GM10248 (cell line): Measurements from ENCODE around the gene HDAC9.

Experiments
- CTCF ChIA-PET: fragments of 300-600 bp; sonication (Branson Sonifier 250); formaldehyde crosslinking; extraction: SDS; loops from one replicate; lab custom pipeline; 2021; ENCODE audit warnings: antibody characterized with exemption; lab: Yijun Ruan, JAX
- POLR2A ChIA-PET: fragments of 350-650 bp; sonication (Branson Sonifier 250); formaldehyde crosslinking; extraction: SDS; loops from one replicate; lab custom pipeline; 2020; ENCODE audit warnings: antibody characterized with exemption; lab: Yijun Ruan, JAX
- DNase-seq: peaks from one replicate; pipeline ENCODE4 v3.0.0; 2012; ENCODE audit errors: extremely low spot score
- CTCF ChIP-seq: IDR thresholded peaks from 2 replicates; pipeline ENCODE4 v1.5.1; 2012; ENCODE audit warnings: mild to moderate bottlenecking, low read depth; ENCODE audit errors: extremely low read depth, missing control alignments, control extremely low read depth

Gene HDAC9

GRCh38 chr7:18575622-18576572, 80.3 kb downstream of the HDAC9 start:
- DNase-seq = no peak
- ChIA-PET CTCF (interaction anchor here (1.0 to 1.2 kb wide), 2 partner anchors 8 to 1133 kb away, joined by 3 read pairs; partner anchors contain the start of gene POLR1F), POLR2A (no interaction called here)
- no peak for TF ChIP-seq CTCF

- no peak for DNase-seq
- ChIA-PET CTCF (interaction anchor here (0.5 to 1.7 kb wide), 3 partner anchors 10 to 20 kb away, joined by 3 to 8 read pairs (median 3); no protein-coding TSS in a partner anchor), POLR2A (no interaction called here)
- TF ChIP-seq CTCF = no peak
Observed at GRCh38 chr7:18577096-18577771, 81.7 kb downstream of the HDAC9 start.

GRCh38 chr7:18579698-18580097, 84.1 kb downstream of the HDAC9 start:
- DNase-seq = no peak
- ChIA-PET POLR2A (no interaction called here), CTCF (interaction anchor here (0.9 to 1.2 kb wide), 5 partner anchors 11 to 227 kb away, joined by 3 to 7 read pairs (median 4); no protein-coding TSS in a partner anchor)
- TF ChIP-seq CTCF = no peak

- DNase-seq = no peak
- ChIA-PET CTCF (interaction anchor here (1.0 to 1.2 kb wide), 3 partner anchors 9 to 224 kb away, joined by 3 to 7 read pairs (median 3); no protein-coding TSS in a partner anchor), POLR2A (no interaction called here)
- no peak for TF ChIP-seq CTCF
Observed at GRCh38 chr7:18580950-18581349, 85.4 kb downstream of the HDAC9 start.

GRCh38 chr7:18583305-18583704, 87.8 kb downstream of the HDAC9 start:
- no peak for DNase-seq
- TF ChIP-seq CTCF = no peak
- POLR2A ChIA-PET = no interaction called here
- CTCF ChIA-PET = interaction anchor here (1.0 to 2.6 kb wide), 4 partner anchors 10 to 185 kb away, joined by 3 to 11 read pairs (median 6); no protein-coding TSS in a partner anchor

- POLR2A ChIA-PET = no interaction called here
- no peak for TF ChIP-seq CTCF
- no peak for DNase-seq
- CTCF ChIA-PET = interaction anchor here (1.0 to 2.4 kb wide), 10 partner anchors 10 to 104 kb away, joined by 3 to 8 read pairs (median 6); no protein-coding TSS in a partner anchor
Observed at GRCh38 chr7:18590241-18590640, 94.7 kb downstream of the HDAC9 start.
